PFSK-1 (cell line): ENCODE results near the gene CNTNAP2.

Source experiments
- FOXP2 ChIP-seq: optimal IDR thresholded peaks from 2 replicates; pipeline ENCODE3; 2011; ENCODE audit warnings: borderline replicate concordance, control low read depth, inconsistent platforms; ENCODE audit not compliant: insufficient read depth; ENCODE audit errors: extremely low read length, extremely low read depth
- POLR2AphosphoS5 ChIP-seq: IDR thresholded peaks from 2 replicates; pipeline ENCODE4 v1.6.1; 2012; ENCODE audit warnings: low read depth, mild to moderate bottlenecking, control low read depth, low read length, moderate library complexity
- REST ChIP-seq, 2 experiments: IDR thresholded peaks; 2 replicates each; pipeline versions ENCODE4 v1.6.1 to v1.8.0; 2011 to 2012; ENCODE audit warnings: low read depth in 2 of 2, low read length in 2 of 2, control low read depth in 1 of 2, inconsistent platforms in 1 of 2, mild to moderate bottlenecking in 1 of 2, moderate library complexity in 1 of 2; ENCODE audit not compliant: insufficient read depth in 1 of 2
- SIN3A ChIP-seq: IDR thresholded peaks from 2 replicates; pipeline ENCODE4 v1.6.1; 2012; ENCODE audit warnings: mild to moderate bottlenecking, low read length, moderate library complexity, borderline replicate concordance; ENCODE audit not compliant: insufficient read depth
- TAF1 ChIP-seq: IDR thresholded peaks from 2 replicates; pipeline ENCODE4 v1.6.1; 2012; ENCODE audit warnings: low read length, control low read depth, borderline replicate concordance; ENCODE audit not compliant: insufficient read depth

CNTNAP2 gene

GRCh38 chr7:148084138-148084537 lies 1967.5 kb downstream of the CNTNAP2 start:
- TF ChIP-seq REST (IDR thresholded peaks at IDR 0.05; ENCODE audit: insufficient read depth in 1 of 2, low read depth in 2 of 2, low read length in 2 of 2), result no peak
- TF ChIP-seq TAF1, result no peak
- no peak for TF ChIP-seq POLR2AphosphoS5
- no peak for TF ChIP-seq SIN3A
- TF ChIP-seq FOXP2, result no peak

- TF ChIP-seq POLR2AphosphoS5, result no peak
- no peak for TF ChIP-seq FOXP2
- no peak for TF ChIP-seq SIN3A
- TF ChIP-seq REST (IDR thresholded peaks at IDR 0.05; ENCODE audit: insufficient read depth in 1 of 2, low read depth in 2 of 2, low read length in 2 of 2), result no peak
- TF ChIP-seq TAF1, result no peak
Measured at GRCh38 chr7:148091882-148092281, 1975.3 kb downstream of the CNTNAP2 start.

- TF ChIP-seq FOXP2, result no peak
- no peak for TF ChIP-seq TAF1
- no peak for TF ChIP-seq SIN3A
- no peak for TF ChIP-seq REST (IDR thresholded peaks at IDR 0.05; ENCODE audit: insufficient read depth in 1 of 2, low read depth in 2 of 2, low read length in 2 of 2)
- no peak for TF ChIP-seq POLR2AphosphoS5
Measured at GRCh38 chr7:148093375-148094166, 1977.0 kb downstream of the CNTNAP2 start.

GRCh38 chr7:148095066-148095465 lies 1978.5 kb downstream of the CNTNAP2 start:
- TF ChIP-seq REST (IDR thresholded peaks at IDR 0.05; ENCODE audit: insufficient read depth in 1 of 2, low read depth in 2 of 2, low read length in 2 of 2) (no peak), SIN3A (no peak), FOXP2 (no peak), TAF1 (no peak), POLR2AphosphoS5 (no peak)
